ENCODE data around the gene IFNGR1.

The IFNGR1 gene

GRCh38 chr6:137181891-137182653 lies 37.1 kb downstream of the IFNGR1 start:
- TF ChIP-seq, protein P1, sequence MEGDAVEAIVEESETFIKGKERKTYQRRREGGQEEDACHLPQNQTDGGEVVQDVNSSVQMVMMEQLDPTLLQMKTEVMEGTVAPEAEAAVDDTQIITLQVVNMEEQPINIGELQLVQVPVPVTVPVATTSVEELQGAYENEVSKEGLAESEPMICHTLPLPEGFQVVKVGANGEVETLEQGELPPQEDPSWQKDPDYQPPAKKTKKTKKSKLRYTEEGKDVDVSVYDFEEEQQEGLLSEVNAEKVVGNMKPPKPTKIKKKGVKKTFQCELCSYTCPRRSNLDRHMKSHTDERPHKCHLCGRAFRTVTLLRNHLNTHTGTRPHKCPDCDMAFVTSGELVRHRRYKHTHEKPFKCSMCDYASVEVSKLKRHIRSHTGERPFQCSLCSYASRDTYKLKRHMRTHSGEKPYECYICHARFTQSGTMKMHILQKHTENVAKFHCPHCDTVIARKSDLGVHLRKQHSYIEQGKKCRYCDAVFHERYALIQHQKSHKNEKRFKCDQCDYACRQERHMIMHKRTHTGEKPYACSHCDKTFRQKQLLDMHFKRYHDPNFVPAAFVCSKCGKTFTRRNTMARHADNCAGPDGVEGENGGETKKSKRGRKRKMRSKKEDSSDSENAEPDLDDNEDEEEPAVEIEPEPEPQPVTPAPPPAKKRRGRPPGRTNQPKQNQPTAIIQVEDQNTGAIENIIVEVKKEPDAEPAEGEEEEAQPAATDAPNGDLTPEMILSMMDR (conservative IDR thresholded peaks at IDR 0.05) = no peak

DNA sequence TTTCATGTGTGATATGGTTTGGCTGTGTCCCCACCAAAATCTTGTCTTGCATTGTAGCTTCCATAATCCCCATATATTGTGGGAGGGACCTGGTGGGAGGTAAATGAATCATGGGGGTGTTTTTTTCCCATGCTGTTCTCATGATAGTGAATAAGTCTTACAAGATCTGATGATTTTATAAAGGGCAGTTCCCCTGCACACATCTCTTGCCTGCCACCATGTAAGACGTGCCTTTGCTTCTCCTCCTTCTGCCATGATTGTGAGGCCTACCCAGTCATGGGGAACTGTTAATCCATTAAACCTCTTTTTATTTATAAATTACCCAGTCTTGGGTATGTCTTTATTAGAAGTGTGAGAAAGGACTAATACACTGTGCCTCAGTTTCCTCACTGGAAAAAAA lies 41.6 kb downstream of the IFNGR1 start:
- H3K27ac ChIP-seq = no peak overlapping the region
- TF ChIP-seq, protein P1 (conservative IDR thresholded peaks at IDR 0.05) = no peak

More at GRCh38 chr6:137181891-137182653, 37.1 kb downstream of the IFNGR1 start:
- no peak overlapping the region for H3K27ac ChIP-seq

- TF ChIP-seq, protein P1 (conservative IDR thresholded peaks at IDR 0.05) = no peak
- H3K27ac ChIP-seq = no peak overlapping the region
These were observed 42.5 kb downstream of the IFNGR1 start for GRCh38 chr6:137176729-137177128.

DNA sequence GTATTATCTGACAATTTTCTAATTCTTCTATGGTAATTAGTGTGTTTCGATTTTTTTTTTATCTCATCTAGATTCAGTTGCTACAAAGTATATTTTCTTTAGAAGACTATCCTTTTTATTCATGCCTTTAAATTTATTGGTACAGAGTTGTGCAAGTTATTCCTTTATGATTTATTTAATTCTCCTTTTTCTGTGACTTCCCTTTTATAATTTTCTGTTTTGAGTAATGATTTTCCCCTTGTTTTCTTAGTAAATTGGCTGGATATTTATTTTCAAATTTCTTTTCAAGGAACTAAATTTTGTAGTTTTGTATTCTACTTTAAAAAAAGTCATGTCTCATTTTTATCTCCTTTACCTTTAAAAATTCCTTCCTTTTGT lies 43.3 kb downstream of the IFNGR1 start:
- TF ChIP-seq, protein P1 (conservative IDR thresholded peaks at IDR 0.05) = no peak
- H3K27ac ChIP-seq = no peak overlapping the region

DNA sequence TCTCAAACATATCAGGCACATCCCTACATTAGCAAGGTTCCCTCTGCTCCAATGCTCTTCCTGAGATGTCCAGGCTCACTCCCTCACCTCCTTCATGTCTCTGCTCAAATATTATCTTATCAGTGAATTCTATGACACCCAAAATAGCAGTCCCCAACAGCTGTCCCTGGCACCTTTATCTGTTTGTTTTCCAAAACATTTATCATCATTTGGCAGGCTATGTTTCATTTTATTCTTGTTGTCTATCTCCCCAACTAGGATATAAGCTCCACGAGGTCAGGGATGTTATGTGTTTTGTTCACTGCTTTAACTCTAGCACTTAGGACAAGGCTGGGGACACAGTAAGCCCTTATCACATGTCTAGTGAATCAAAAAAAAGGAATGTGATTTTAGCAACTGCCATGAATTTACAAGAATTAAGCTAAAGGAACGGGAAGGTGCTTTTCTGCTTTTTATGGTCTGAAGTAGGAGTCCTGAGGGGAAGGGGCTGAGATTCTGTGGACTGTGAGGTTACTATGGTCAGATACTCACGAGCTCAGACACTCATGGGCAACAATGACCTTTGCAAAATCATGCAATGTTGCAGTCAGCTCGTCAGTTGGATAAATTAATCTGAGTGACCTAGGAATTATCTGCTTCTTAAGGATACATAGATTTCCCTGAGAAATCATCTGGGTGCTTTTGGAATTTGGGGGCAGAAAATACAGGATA lies 43.9 kb downstream of the IFNGR1 start:
- TF ChIP-seq, protein P1 (conservative IDR thresholded peaks at IDR 0.05) = no peak
- no peak overlapping the region for H3K27ac ChIP-seq

DNA sequence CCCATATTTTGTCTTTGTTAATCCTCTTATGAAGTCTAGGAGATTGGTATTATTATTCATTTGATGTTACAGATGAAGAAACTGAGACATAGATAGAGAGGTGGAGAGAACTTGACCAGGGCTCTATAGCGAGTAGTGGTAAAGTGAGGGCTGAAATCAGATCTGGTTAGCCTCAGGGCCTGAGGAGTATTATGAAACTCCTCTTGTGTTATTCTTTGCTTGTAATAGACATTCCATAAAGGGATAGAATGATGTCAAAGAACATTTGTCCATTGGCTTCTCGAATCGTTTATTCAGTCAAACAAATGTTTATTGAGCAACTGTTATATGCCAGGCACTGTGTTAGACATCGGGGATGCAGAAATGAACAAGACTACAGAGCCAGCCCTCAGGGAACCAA lies 45.7 kb downstream of the IFNGR1 start, which contains the start of gene IL22RA2:
Gene IL22RA2 (minus strand): TSS at position 144 of the 400 bp plus-strand sequence. CDS start 11,895 bp downstream, outside the sequence.
- H3K27ac ChIP-seq = no peak within 1 kb of the TSS
- TF ChIP-seq, protein P1 (conservative IDR thresholded peaks at IDR 0.05) = no peak

DNA sequence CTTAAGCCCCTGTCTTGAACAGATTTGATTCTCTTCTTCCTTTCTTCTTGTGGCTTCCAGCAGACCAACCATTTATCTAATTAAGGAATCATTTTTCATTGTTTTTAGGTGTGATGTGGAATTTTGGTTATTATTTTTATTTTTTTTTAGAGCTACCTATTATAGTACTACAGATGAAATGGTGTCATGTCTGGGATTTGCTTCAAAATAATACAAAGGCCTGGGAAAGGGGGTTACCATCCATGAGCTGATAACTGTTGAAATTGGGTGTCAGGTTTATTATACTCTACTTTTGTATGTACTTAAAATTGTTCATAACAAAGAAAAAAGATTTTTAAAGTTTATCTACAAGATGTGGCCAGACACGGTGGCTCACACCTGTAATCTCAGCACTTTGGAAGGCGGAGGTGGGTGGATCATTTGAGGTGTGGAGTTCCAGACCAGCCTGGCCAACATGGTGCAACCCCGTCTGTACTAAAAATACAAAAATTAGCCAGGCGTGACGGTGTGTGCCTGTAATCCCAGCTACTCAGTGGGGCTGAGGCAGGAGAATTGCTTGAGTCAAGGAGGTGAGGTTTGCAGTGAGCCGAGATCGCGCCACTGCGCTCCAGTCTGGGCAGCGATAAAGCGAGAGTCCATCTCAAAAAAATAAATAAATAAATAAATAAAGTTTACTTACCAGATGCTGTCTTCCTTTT lies 46.3 kb downstream of the IFNGR1 start:
- TF ChIP-seq, protein P1 (conservative IDR thresholded peaks at IDR 0.05) = no peak
- no peak overlapping the region for H3K27ac ChIP-seq

All from VCaP (cell line).